HG03575 (cell line): ENCODE results near the gene EDDM13.
"Not testable (repeated sequence)": the region's sequence is repeated elsewhere in the genome, so short reads cannot be mapped to it uniquely, and the experiment has no call there.

Source experiments
- ATAC-seq: cut with Tn5 transposase; IDR thresholded peaks from one replicate; pipeline ENCODE4 v1.9.1; 2021; ENCODE audit not compliant: unreplicated experiment, insufficient number of reproducible peaks, low FRiP score; ENCODE audit errors: extremely low read depth

EDDM13 gene

DNA sequence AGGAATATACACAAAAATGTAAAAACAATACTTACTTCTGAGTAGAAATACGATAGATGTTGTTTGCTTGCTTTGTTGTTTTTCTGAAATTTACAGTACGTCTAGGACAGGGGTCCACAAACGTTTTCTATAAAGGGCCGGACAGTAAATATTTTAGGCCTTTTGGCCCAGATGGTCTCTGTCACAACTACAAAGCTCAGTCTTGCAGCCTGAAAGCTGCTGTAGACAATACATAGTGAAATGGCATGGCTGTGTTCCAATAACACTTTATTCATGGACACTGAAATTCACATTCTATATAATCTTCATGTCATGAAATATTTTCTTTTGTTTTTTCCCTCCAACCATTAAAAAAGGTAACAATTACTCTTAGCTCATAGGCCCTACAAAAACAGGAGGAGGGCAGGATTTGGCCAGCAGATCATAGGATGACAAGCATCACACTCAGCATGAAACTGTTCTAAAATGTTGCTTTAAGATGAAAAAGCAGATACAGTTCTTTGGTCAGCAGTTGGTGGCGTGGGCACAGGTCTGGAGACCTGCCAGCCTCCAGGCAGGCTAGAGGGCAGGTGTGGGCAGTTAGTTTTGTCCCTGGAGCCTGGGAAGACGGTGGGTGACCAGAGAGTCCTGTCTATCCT is at the start of gene EDDM13:
TSS of gene EDDM13 (plus strand) at position 588 of the 638 bp plus-strand sequence. CDS start 87 bp downstream, outside the sequence.
- no peak for ATAC-seq

GRCh38 chr19:56222901-56223300 is 49.6 kb upstream of the EDDM13 start:
- ATAC-seq: no peak

DNA sequence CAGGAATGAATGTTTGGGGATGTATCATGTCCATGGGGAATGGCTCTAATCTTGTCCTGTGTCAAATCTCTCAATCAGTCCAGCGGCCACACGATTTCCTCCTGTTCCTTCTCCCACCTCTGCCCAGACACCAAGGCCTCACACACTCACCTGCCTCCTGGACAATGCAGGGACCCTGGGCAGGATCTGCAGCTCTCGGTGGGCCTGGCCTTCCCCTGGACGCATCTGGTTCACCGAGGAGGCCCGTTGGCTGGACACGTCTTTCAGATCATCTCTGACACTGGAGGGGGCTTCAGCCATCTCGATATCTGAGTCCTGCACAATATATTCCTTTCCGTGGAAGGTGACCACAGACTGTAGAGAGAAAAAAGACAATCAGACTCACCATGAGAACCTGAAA is 49.1 kb upstream of the EDDM13 start:
- no peak for ATAC-seq

DNA sequence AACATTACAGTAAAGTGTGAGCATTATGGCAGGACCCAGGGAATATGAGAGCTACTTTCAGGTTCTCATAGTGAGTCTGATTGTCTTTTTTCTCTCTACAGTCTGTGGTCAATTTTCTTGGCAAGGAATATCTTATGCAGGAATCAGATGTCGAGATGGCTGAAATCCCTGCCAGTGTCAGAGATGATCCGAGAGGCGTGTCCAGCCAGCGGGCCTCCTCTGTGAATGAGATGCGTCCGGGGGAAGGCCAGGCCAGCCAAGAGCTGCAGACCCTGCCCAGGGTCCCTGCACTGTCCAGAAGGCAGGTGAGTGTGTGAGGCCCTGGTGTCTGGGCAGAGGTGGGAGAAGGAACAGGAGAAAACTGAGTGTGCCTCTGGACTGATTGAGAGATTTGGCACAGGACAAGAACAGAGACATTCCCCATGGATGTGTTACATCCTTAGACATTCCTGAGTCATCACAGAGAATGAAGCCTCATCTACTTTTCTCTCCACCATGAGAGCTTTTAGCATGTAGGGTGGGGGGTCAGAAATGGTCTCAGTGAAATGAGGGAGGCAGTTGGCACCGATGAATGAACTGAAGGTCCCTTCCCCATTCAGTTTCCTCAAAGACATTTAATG is 27.3 kb upstream of the EDDM13 start:
- ATAC-seq: no peak

DNA sequence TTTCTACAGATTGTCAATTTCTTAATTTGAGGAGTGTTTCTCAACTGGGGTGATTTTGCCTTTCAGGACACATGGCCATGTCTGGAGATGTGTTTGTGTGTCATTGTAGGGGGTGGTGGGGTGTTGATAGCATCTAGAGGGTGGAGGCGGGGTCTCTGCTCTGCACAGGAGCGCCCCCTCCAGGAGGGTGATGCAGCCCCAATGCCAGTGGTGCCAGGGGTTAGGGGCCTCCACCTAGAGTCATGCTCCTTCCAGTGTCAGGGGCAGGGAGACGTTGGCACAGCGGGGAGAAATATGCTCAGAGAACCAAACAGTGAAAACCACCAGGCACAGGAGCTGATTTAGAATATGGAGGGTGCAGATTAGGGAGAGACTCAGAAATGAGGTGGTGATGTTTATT is 26.8 kb upstream of the EDDM13 start:
- not testable (repeated sequence) for ATAC-seq

- not testable (repeated sequence) for ATAC-seq
Observed at GRCh38 chr19:56248736-56249338, 23.7 kb upstream of the EDDM13 start.

DNA sequence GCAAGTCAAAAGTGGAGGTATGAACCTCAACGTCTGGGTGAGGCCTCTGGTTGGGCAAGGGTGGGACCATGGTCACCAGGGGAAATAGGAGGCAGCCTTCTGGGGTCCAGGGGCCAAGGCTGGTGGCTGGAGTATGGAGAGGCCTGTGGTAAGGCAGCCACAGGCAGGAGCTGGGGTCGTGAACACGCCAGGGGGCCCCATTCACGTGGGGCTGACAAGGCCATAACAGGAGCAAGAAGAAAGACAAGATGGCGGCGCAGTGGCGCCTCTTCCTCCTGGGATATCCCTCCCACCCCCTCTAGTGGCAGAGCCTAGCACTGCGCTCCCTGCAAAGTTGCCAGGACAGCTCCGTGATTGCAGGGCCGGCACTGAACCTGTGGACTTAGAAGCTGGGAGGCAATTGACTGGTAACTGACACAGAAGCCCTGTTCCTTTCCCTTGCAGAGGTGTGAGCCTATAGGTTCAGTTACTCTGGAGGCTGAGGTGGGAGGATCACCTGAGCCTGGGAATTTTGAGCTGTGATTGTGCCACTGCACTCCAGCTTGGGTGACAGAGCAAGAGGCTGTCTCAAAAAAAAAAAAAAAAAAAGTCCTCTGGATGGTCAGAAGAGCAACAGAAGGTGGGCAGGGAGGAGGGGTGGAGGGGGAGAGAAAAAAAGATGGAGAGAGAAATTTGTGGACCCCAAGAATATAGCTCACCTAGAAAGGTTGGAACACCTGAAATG is 19.7 kb upstream of the EDDM13 start:
- ATAC-seq: no peak

GRCh38 chr19:56253737-56254136 is 18.8 kb upstream of the EDDM13 start:
- no peak for ATAC-seq

- no peak for ATAC-seq
Observed at GRCh38 chr19:56258272-56258671, 14.3 kb upstream of the EDDM13 start.

GRCh38 chr19:56261145-56261544 is 11.4 kb upstream of the EDDM13 start:
- no peak for ATAC-seq

- ATAC-seq: not testable (repeated sequence)
Observed at GRCh38 chr19:56261932-56262331, 10.6 kb upstream of the EDDM13 start.

DNA sequence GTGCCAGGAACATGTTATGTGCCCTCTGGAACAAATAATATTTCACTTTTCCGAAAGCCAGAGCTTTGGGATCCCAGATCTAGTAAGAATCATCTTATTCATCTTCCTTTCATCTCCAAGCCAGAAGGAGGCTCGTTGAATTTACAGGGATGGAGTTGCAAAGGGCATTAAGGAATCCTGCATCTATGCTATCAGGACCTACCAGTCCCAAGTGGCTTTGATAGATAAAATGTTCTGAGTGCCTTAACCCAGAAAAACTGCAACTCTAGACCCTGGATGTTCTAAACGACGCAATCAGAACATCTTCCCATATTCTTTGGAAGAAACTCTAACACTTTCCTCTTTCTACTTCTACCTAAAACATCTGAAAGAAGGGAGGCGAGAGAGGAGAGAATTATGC is 9.2 kb upstream of the EDDM13 start:
- ATAC-seq: no peak

DNA sequence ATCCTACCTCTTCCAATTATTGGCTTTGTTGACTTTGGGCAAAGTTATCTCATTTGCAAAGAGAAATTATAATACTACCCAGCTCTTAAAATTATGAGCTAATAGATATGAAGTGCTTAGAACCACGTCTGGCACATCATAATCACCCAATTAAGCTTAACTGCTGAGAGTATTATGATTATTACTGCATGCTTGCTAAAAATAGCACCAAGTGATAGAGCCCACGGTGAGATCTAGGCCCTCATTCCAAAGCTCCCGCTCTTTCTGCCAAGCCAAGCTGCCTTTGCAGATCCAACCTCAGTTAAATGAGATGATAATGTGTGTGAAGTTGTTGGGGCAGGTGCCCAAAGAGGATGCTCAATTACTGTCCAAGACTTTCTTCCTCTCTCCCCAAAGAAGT is 6.5 kb upstream of the EDDM13 start:
- no peak for ATAC-seq

- no peak for ATAC-seq
Observed at GRCh38 chr19:56269348-56269747, 3.2 kb upstream of the EDDM13 start.

GRCh38 chr19:56270676-56271075 is 1.9 kb upstream of the EDDM13 start:
- no peak for ATAC-seq

DNA sequence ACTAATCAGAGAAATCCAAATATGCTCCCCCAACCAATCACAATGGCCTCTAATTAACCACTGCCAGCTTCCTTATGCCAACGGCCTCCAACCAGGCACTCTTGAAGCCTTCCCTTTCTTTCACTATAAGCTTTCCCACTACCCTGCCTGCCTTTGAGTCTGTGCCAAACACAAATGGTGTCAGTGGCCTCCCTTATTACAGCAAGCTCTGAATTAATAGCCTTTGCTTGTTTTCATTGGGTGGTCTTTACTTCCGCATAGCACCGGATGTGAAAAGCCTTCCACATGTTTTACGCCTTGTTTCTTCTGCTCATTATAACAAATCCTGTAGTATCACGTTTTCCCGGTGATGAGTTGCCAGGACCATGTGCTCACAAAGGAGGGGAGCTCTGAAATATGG is 1.4 kb upstream of the EDDM13 start:
- no peak for ATAC-seq

- ATAC-seq: no peak
Observed at GRCh38 chr19:56273563-56274117, 1.1 kb downstream of the EDDM13 start.

GRCh38 chr19:56282809-56283208 is 10.3 kb downstream of the EDDM13 start:
- no peak for ATAC-seq

GRCh38 chr19:56284746-56285145 is 12.2 kb downstream of the EDDM13 start:
- no peak for ATAC-seq

DNA sequence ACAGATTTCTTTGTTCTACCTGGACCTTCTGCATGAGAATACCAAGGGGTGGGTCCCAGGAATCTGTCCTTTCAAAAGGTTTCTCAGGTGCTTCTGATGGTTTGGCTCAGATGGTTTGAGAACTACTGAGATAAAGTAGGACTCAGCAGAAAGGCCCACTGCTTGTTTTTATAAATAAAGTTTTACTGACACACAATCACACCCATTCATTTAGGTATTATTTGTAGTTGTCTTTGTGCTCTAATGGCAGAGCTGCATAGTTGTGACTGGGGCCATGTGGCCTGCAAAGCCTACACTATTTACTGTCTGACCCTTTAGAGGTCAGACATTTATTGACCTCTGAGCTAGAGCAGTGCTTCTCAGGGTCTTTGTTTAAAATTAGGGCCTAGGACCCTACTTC is 17.6 kb downstream of the EDDM13 start:
- ATAC-seq: no peak
